HL-60 (cell line): ENCODE data around the gene OR6B1.

Experiments used
- TF ChIP-seq, protein P1 (sequence below): IDR thresholded peaks from 2 replicates; pipeline ENCODE4 v1.6.1; 2012; ENCODE audit warnings: low read depth; ENCODE audit not compliant: insufficient replicate concordance
- TF ChIP-seq, protein P2 (sequence below): IDR thresholded peaks from one replicate; pipeline ENCODE4 v1.5.1; 2011; ENCODE audit warnings: low read length, control low read depth, inconsistent platforms; ENCODE audit not compliant: insufficient read depth

DNA sequence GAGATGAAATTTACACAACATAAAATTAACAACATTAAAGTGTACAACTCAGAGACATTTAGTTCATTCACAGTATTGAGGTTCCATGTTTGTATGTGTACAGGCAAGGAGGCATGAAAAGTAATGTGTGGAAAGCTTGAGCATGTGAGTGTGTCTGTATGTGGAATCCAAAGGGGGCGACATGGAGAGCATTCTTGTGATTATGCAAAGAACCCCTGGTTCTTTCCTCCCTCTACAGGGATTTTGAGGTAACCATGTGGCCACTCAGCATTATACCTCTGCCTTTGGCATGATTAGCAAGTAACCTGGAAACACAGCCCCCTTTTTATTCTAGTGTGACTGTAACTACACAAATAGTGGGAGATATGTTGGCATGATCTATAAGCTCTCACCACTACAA is 24.5 kb upstream of the OR6B1 start:
- TF ChIP-seq, protein P1, sequence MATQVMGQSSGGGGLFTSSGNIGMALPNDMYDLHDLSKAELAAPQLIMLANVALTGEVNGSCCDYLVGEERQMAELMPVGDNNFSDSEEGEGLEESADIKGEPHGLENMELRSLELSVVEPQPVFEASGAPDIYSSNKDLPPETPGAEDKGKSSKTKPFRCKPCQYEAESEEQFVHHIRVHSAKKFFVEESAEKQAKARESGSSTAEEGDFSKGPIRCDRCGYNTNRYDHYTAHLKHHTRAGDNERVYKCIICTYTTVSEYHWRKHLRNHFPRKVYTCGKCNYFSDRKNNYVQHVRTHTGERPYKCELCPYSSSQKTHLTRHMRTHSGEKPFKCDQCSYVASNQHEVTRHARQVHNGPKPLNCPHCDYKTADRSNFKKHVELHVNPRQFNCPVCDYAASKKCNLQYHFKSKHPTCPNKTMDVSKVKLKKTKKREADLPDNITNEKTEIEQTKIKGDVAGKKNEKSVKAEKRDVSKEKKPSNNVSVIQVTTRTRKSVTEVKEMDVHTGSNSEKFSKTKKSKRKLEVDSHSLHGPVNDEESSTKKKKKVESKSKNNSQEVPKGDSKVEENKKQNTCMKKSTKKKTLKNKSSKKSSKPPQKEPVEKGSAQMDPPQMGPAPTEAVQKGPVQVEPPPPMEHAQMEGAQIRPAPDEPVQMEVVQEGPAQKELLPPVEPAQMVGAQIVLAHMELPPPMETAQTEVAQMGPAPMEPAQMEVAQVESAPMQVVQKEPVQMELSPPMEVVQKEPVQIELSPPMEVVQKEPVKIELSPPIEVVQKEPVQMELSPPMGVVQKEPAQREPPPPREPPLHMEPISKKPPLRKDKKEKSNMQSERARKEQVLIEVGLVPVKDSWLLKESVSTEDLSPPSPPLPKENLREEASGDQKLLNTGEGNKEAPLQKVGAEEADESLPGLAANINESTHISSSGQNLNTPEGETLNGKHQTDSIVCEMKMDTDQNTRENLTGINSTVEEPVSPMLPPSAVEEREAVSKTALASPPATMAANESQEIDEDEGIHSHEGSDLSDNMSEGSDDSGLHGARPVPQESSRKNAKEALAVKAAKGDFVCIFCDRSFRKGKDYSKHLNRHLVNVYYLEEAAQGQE, result no peak
- TF ChIP-seq, protein P2, sequence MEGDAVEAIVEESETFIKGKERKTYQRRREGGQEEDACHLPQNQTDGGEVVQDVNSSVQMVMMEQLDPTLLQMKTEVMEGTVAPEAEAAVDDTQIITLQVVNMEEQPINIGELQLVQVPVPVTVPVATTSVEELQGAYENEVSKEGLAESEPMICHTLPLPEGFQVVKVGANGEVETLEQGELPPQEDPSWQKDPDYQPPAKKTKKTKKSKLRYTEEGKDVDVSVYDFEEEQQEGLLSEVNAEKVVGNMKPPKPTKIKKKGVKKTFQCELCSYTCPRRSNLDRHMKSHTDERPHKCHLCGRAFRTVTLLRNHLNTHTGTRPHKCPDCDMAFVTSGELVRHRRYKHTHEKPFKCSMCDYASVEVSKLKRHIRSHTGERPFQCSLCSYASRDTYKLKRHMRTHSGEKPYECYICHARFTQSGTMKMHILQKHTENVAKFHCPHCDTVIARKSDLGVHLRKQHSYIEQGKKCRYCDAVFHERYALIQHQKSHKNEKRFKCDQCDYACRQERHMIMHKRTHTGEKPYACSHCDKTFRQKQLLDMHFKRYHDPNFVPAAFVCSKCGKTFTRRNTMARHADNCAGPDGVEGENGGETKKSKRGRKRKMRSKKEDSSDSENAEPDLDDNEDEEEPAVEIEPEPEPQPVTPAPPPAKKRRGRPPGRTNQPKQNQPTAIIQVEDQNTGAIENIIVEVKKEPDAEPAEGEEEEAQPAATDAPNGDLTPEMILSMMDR, result no peak
